ENCODE results near the gene GASK1A.

GASK1A gene

GRCh38 chr3:42999632-43000031 is 20.5 kb downstream of the GASK1A start:
- Histone ChIP-seq H3K27ac (ENCODE audit: low read length) (peak overlapping the region; percentile 91), H3K9ac (ENCODE audit: low read length in 2 of 2) (no peak overlapping the region), H3K4me1 (ENCODE audit: control insufficient read depth, insufficient read depth, low read length) (peaks cover 59% of the 10 kb centered on the region), H3K9me3 (ENCODE audit: control insufficient read depth in 2 of 2, low read length in 2 of 2) (no peaks in the 10 kb centered on the region), H3K36me3 (ENCODE audit: control insufficient read depth in 2 of 2, insufficient read depth in 2 of 2, low read length in 2 of 2) (no peaks in the 10 kb centered on the region), H3K27me3 (ENCODE audit: control insufficient read depth in 1 of 2, insufficient read depth in 2 of 2, low read length in 2 of 2) (no peaks in the 10 kb centered on the region), H3K4me3 (ENCODE audit: low read length in 2 of 2) (no peak overlapping the region)

- Histone ChIP-seq H3K27ac (ENCODE audit: low read length) (peak overlapping the region; percentile 91), H3K9me3 (ENCODE audit: control insufficient read depth in 2 of 2, low read length in 2 of 2) (no peaks in the 10 kb centered on the region), H3K4me3 (ENCODE audit: low read length in 2 of 2) (no peak overlapping the region), H3K4me1 (ENCODE audit: control insufficient read depth, insufficient read depth, low read length) (peaks cover 59% of the 10 kb centered on the region), H3K9ac (ENCODE audit: low read length in 2 of 2) (no peak overlapping the region), H3K36me3 (ENCODE audit: control insufficient read depth in 2 of 2, insufficient read depth in 2 of 2, low read length in 2 of 2) (no peaks in the 10 kb centered on the region), H3K27me3 (ENCODE audit: control insufficient read depth in 1 of 2, insufficient read depth in 2 of 2, low read length in 2 of 2) (no peaks in the 10 kb centered on the region)
Measured at GRCh38 chr3:43000387-43000786, 21.3 kb downstream of the GASK1A start.

- H3K4me1 ChIP-seq (ENCODE audit: control insufficient read depth, insufficient read depth, low read length): peaks cover 56% of the 10 kb centered on the region
- H3K27me3 ChIP-seq (ENCODE audit: control insufficient read depth in 1 of 2, insufficient read depth in 2 of 2, low read length in 2 of 2): no peaks in the 10 kb centered on the region
- peak overlapping the region; percentile 36 to 43 for H3K9ac ChIP-seq (ENCODE audit: low read length in 2 of 2)
- H3K36me3 ChIP-seq (ENCODE audit: control insufficient read depth in 2 of 2, insufficient read depth in 2 of 2, low read length in 2 of 2): no peaks in the 10 kb centered on the region
- no peaks in the 10 kb centered on the region for H3K9me3 ChIP-seq (ENCODE audit: control insufficient read depth in 2 of 2, low read length in 2 of 2)
- peak overlapping the region; percentile 44 to 47 for H3K4me3 ChIP-seq (ENCODE audit: low read length in 2 of 2)
- H3K27ac ChIP-seq (ENCODE audit: low read length): peak overlapping the region; percentile 91
Measured at GRCh38 chr3:43001094-43001553, 22.0 kb downstream of the GASK1A start.

GRCh38 chr3:43001556-43002121 is 22.5 kb downstream of the GASK1A start:
- Histone ChIP-seq H3K27ac (ENCODE audit: low read length) (peak overlapping the region; percentile 91), H3K27me3 (ENCODE audit: control insufficient read depth in 1 of 2, insufficient read depth in 2 of 2, low read length in 2 of 2) (no peaks in the 10 kb centered on the region), H3K4me3 (ENCODE audit: low read length in 2 of 2) (peak overlapping the region; percentile 44 to 47), H3K9ac (ENCODE audit: low read length in 2 of 2) (peak overlapping the region; percentile 36 to 43), H3K9me3 (ENCODE audit: control insufficient read depth in 2 of 2, low read length in 2 of 2) (no peaks in the 10 kb centered on the region), H3K36me3 (ENCODE audit: control insufficient read depth in 2 of 2, insufficient read depth in 2 of 2, low read length in 2 of 2) (no peaks in the 10 kb centered on the region), H3K4me1 (ENCODE audit: control insufficient read depth, insufficient read depth, low read length) (peaks cover 52% of the 10 kb centered on the region)

- H3K27me3 ChIP-seq (ENCODE audit: control insufficient read depth in 1 of 2, insufficient read depth in 2 of 2, low read length in 2 of 2): no peaks in the 10 kb centered on the region
Measured at GRCh38 chr3:43004282-43004681, 25.2 kb downstream of the GASK1A start.

GRCh38 chr3:43005253-43005652 is 26.1 kb downstream of the GASK1A start:
- H3K9ac ChIP-seq (ENCODE audit: low read length in 2 of 2): no peak overlapping the region
- H3K9me3 ChIP-seq (ENCODE audit: control insufficient read depth in 2 of 2, low read length in 2 of 2): no peaks in the 10 kb centered on the region
- no peak overlapping the region for H3K27ac ChIP-seq (ENCODE audit: low read length)
- no peak overlapping the region for H3K4me3 ChIP-seq (ENCODE audit: low read length in 2 of 2)
- no peaks in the 10 kb centered on the region for H3K36me3 ChIP-seq (ENCODE audit: control insufficient read depth in 2 of 2, insufficient read depth in 2 of 2, low read length in 2 of 2)
- no peaks in the 10 kb centered on the region for H3K27me3 ChIP-seq (ENCODE audit: control insufficient read depth in 1 of 2, insufficient read depth in 2 of 2, low read length in 2 of 2)
- peaks cover 26% of the 10 kb centered on the region for H3K4me1 ChIP-seq (ENCODE audit: control insufficient read depth, insufficient read depth, low read length)

More at GRCh38 chr3:43004282-43004681, 25.2 kb downstream of the GASK1A start:
- H3K4me3 ChIP-seq (ENCODE audit: low read length in 2 of 2): no peak overlapping the region
- H3K27ac ChIP-seq (ENCODE audit: low read length): no peak overlapping the region
- no peaks in the 10 kb centered on the region for H3K36me3 ChIP-seq (ENCODE audit: control insufficient read depth in 2 of 2, insufficient read depth in 2 of 2, low read length in 2 of 2)
- no peak overlapping the region for H3K9ac ChIP-seq (ENCODE audit: low read length in 2 of 2)
- H3K4me1 ChIP-seq (ENCODE audit: control insufficient read depth, insufficient read depth, low read length): peaks cover 34% of the 10 kb centered on the region
- H3K9me3 ChIP-seq (ENCODE audit: control insufficient read depth in 2 of 2, low read length in 2 of 2): no peaks in the 10 kb centered on the region

DNA sequence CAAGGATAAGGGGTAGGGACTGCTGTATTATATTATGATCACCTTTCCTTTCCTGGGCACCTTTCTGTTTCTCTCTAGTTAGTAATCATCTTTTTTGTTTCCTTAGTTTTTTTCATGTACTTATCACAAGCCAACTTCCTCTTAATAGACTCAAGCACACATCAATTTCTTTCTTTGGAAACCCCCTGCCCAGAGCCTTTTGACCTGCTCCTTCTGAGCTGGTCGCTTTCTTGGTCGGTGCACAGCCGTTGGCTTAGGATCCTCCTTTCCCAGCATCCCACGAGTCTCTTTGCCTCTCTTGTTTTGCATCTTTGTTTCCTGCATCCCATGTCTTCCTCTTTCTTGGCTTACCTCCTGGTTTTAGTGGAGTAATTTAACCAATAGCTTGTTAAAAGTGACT is 26.9 kb downstream of the GASK1A start:
- H3K36me3 ChIP-seq (ENCODE audit: control insufficient read depth in 2 of 2, insufficient read depth in 2 of 2, low read length in 2 of 2): no peaks in the 10 kb centered on the region
- H3K9me3 ChIP-seq (ENCODE audit: control insufficient read depth in 2 of 2, low read length in 2 of 2): no peaks in the 10 kb centered on the region
- H3K4me3 ChIP-seq (ENCODE audit: low read length in 2 of 2): no peak overlapping the region
- no peak overlapping the region for H3K9ac ChIP-seq (ENCODE audit: low read length in 2 of 2)
- H3K27me3 ChIP-seq (ENCODE audit: control insufficient read depth in 1 of 2, insufficient read depth in 2 of 2, low read length in 2 of 2): no peaks in the 10 kb centered on the region
- H3K27ac ChIP-seq (ENCODE audit: low read length): no peak overlapping the region
- peaks cover 19% of the 10 kb centered on the region for H3K4me1 ChIP-seq (ENCODE audit: control insufficient read depth, insufficient read depth, low read length)

DNA sequence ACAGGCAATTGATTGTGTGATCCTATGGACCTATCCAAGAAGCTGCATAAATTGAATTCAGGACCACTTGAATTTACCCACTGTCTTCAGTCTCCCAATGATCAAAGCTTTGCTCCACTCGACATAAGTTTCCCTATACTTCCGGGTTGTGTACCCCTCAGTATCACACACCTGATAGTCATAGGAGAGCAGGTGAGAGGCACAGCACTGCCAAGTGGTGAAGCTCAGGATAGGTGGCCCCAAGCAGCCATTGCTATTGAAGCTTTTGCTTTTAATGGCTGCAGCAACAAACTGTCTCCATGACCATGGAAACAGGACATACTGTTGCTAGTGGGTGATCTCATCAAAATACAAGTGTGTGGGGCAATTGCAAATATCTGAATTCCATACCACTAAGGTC is 27.7 kb downstream of the GASK1A start:
- Histone ChIP-seq H3K4me3 (ENCODE audit: low read length in 2 of 2) (no peak overlapping the region), H3K27ac (ENCODE audit: low read length) (no peak overlapping the region), H3K27me3 (ENCODE audit: control insufficient read depth in 1 of 2, insufficient read depth in 2 of 2, low read length in 2 of 2) (no peaks in the 10 kb centered on the region), H3K9me3 (ENCODE audit: control insufficient read depth in 2 of 2, low read length in 2 of 2) (no peaks in the 10 kb centered on the region), H3K9ac (ENCODE audit: low read length in 2 of 2) (no peak overlapping the region), H3K36me3 (ENCODE audit: control insufficient read depth in 2 of 2, insufficient read depth in 2 of 2, low read length in 2 of 2) (no peaks in the 10 kb centered on the region), H3K4me1 (ENCODE audit: control insufficient read depth, insufficient read depth, low read length) (peaks cover 10% of the 10 kb centered on the region)

DNA sequence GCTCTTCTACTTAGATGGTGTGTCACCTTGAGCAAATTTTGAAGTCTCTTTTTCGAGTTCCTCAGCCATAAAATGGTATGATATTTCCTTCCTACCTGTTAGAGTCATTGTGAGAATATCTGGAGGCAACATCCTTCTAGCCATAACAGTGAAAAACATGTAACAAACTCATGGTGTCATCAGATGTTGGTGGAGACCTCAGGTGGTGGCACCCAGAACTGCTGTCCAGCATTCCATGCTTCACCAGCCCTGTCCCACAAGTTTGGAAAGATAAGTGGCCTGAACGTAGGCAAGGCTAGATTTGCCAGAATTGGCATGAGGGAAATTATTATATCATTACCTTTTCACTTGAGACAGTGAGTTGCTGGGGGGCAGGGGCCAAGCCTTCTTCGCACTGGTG is 30.4 kb downstream of the GASK1A start:
- Histone ChIP-seq H3K27ac (ENCODE audit: low read length) (no peak overlapping the region), H3K4me3 (ENCODE audit: low read length in 2 of 2) (no peak overlapping the region), H3K36me3 (ENCODE audit: control insufficient read depth in 2 of 2, insufficient read depth in 2 of 2, low read length in 2 of 2) (no peaks in the 10 kb centered on the region), H3K4me1 (ENCODE audit: control insufficient read depth, insufficient read depth, low read length) (peaks cover 7% of the 10 kb centered on the region), H3K27me3 (ENCODE audit: control insufficient read depth in 1 of 2, insufficient read depth in 2 of 2, low read length in 2 of 2) (no peaks in the 10 kb centered on the region), H3K9me3 (ENCODE audit: control insufficient read depth in 2 of 2, low read length in 2 of 2) (no peaks in the 10 kb centered on the region), H3K9ac (ENCODE audit: low read length in 2 of 2) (no peak overlapping the region)

DNA sequence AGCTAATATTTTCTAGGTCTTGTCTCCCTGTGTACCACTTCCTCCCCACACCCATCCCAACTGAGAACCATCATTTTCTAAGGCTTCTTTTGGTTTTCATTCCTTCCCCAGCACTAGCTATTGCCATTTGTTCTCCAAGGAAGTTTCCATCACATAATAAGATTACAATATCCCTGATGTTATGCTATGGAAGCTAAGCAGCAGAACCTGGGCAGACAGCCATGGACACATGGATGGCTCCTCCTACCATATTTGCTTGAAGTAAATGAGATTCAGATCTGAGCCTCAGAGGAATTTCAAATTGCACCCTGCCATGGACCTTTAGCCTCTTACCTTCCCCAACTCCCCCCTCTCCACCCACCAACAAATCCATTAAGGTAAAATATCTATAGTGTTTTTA is 31.5 kb downstream of the GASK1A start:
- Histone ChIP-seq H3K9me3 (ENCODE audit: control insufficient read depth in 2 of 2, low read length in 2 of 2) (no peaks in the 10 kb centered on the region), H3K4me3 (ENCODE audit: low read length in 2 of 2) (no peak overlapping the region), H3K4me1 (ENCODE audit: control insufficient read depth, insufficient read depth, low read length) (peaks cover 7% of the 10 kb centered on the region), H3K36me3 (ENCODE audit: control insufficient read depth in 2 of 2, insufficient read depth in 2 of 2, low read length in 2 of 2) (no peaks in the 10 kb centered on the region), H3K27ac (ENCODE audit: low read length) (no peak overlapping the region), H3K27me3 (ENCODE audit: control insufficient read depth in 1 of 2, insufficient read depth in 2 of 2, low read length in 2 of 2) (no peaks in the 10 kb centered on the region), H3K9ac (ENCODE audit: low read length in 2 of 2) (no peak overlapping the region)

GRCh38 chr3:43011638-43012037 is 32.5 kb downstream of the GASK1A start:
- Histone ChIP-seq H3K4me3 (ENCODE audit: low read length in 2 of 2) (no peak overlapping the region), H3K27ac (ENCODE audit: low read length) (no peak overlapping the region), H3K36me3 (ENCODE audit: control insufficient read depth in 2 of 2, insufficient read depth in 2 of 2, low read length in 2 of 2) (no peaks in the 10 kb centered on the region), H3K4me1 (ENCODE audit: control insufficient read depth, insufficient read depth, low read length) (peaks cover 7% of the 10 kb centered on the region), H3K27me3 (ENCODE audit: control insufficient read depth in 1 of 2, insufficient read depth in 2 of 2, low read length in 2 of 2) (no peaks in the 10 kb centered on the region), H3K9me3 (ENCODE audit: control insufficient read depth in 2 of 2, low read length in 2 of 2) (no peaks in the 10 kb centered on the region), H3K9ac (ENCODE audit: low read length in 2 of 2) (no peak overlapping the region)

All from stomach smooth muscle (tissue), 2 donors.